Lower leg skin (tissue), 4 donors: ENCODE data around the gene BORCS5. TPM values are rescaled to one million over a fixed set of nuclear protein-coding genes. Genes with fewer than 3 reads are reported as not detected.
"Not testable (repeated sequence)": the region's sequence is repeated elsewhere in the genome, so short reads cannot be mapped to it uniquely, and the experiment has no call there.

ENCODE experiments used
- DNase-seq, 2 donors: peaks; one replicate each; pipeline ENCODE4 v3.0.0-alpha.2; 2019; ENCODE audit warnings: low spot score in 2 of 2
- H3K4me3 ChIP-seq: fragments of 200-600 bp; sonication (generic); 2 replicates; pipeline ENCODE4 v1.5.1; 2017; ENCODE audit warnings: mild to moderate bottlenecking, low read depth; ENCODE audit not compliant: poor library complexity, severe bottlenecking
- CTCF ChIP-seq, 3 donors: fragments of 450-650 bp; IDR thresholded peaks; one replicate each; pipeline ENCODE4 v1.5.1; 2016; ENCODE audit warnings: antibody characterized with exemption in 3 of 3, mild to moderate bottlenecking in 3 of 3, moderate library complexity in 2 of 3
- POLR2A ChIP-seq, 2 donors: fragments of 450-650 bp; IDR thresholded peaks; one replicate each; pipeline ENCODE4 v1.6.1; 2016 to 2017; ENCODE audit warnings: antibody characterized with exemption in 2 of 2, mild to moderate bottlenecking in 1 of 2, moderate library complexity in 1 of 2
- WGBS, 2 donors: methylation state at CpG; one replicate each; pipeline ENCODE4 v1.1.5; 2018; 5-methylcytosine and 5-hydroxymethylcytosine counted together
- intact Hi-C: fragments of 100-400 bp; cut with DNase I; formaldehyde crosslinking; loops from one replicate; pipeline ENCODE4 v1.15.0; 2023; ENCODE audit warnings: low total_unique reads
- total RNA-seq, 4 donors: library from RNA; depleted of rRNA; stranded (reverse); fragments of >200 nt; gene quantifications; one replicate each; pipeline ENCODE4 v1.1.0, GENCODE V29; 2016

BORCS5 gene
- 10 to 100 TPM in 2 of 4 donors, 1 to 10 TPM in 2; 5.3 to 13.4 (median 10.1) TPM for total RNA-seq

GRCh38 chr12:12356896-12357718 lies at the start of gene BORCS5:
Gene BORCS5, plus strand, starts transcription at chr12:12357078. Its CDS starts 374 bp downstream, at chr12:12357452.
- intact Hi-C loops = no loop called here
- TF ChIP-seq CTCF (IDR thresholded peaks at IDR 0.05) (no peak), POLR2A (IDR thresholded peaks at IDR 0.05) (peak in 1 of 2 donors; percentile 75)
- peak; percentile 97 to 99 for DNase-seq
- peak within 1 kb of the TSS; percentile 81 for H3K4me3 ChIP-seq
- WGBS, 2 donors = 0% methylated on average over 31 to 63 of the region's 72 CpGs

- DNase-seq, intact Hi-C loops, H3K4me3 ChIP-seq: not testable (repeated sequence)
- 84 to 90% methylated on average over 10 of the region's 10 CpGs for WGBS, 2 donors
Measured at GRCh38 chr12:12310695-12311094, 46.2 kb upstream of the BORCS5 start.

GRCh38 chr12:12315838-12316237 lies 41.0 kb upstream of the BORCS5 start:
- TF ChIP-seq CTCF (IDR thresholded peaks at IDR 0.05) (no peak), POLR2A (IDR thresholded peaks at IDR 0.05) (no peak)
- intact Hi-C loops = no loop called here
- H3K4me3 ChIP-seq = no peak overlapping the region
- no peak for DNase-seq

- intact Hi-C loops = loop anchor here (10.0 kb wide), 1 partner anchor 465 kb away; no protein-coding TSS in a partner anchor
- WGBS, 2 donors = 61 to 73% methylated on average over 9 of the region's 9 CpGs
- no peak overlapping the region for H3K4me3 ChIP-seq
- TF ChIP-seq POLR2A (IDR thresholded peaks at IDR 0.05) (no peak), CTCF (IDR thresholded peaks at IDR 0.05) (no peak)
- no peak for DNase-seq
Measured at GRCh38 chr12:12319451-12320183, 37.3 kb upstream of the BORCS5 start.

- no peak for DNase-seq
- no peak overlapping the region for H3K4me3 ChIP-seq
- 76 to 91% methylated on average over 3 to 4 of the region's 4 CpGs for WGBS, 2 donors
- intact Hi-C loops = loop anchor here (10.0 kb wide), 1 partner anchor 468 kb away; no protein-coding TSS in a partner anchor
- TF ChIP-seq POLR2A (IDR thresholded peaks at IDR 0.05) = no peak
- no peak for TF ChIP-seq CTCF (IDR thresholded peaks at IDR 0.05)
Measured at GRCh38 chr12:12323118-12323517, 33.8 kb upstream of the BORCS5 start.

GRCh38 chr12:12323591-12323990 lies 33.3 kb upstream of the BORCS5 start:
- no peak for DNase-seq
- 81 to 84% methylated on average over 9 of the region's 9 CpGs for WGBS, 2 donors
- no peak overlapping the region for H3K4me3 ChIP-seq
- intact Hi-C loops = loop anchor here (10.0 kb wide), 1 partner anchor 469 kb away; no protein-coding TSS in a partner anchor
- TF ChIP-seq CTCF (IDR thresholded peaks at IDR 0.05) (no peak), POLR2A (IDR thresholded peaks at IDR 0.05) (no peak)
